ENCODE measurements around the gene ABCA12.
A peak's percentile ranks its signal among the peaks of the same experiment; 100 is the strongest.

Gene ABCA12

GRCh38 chr2:215080545-215080944, 57.9 kb downstream of the ABCA12 start:
- no peak for DNase-seq (ENCODE audit: low read depth in 1 of 2, low spot score in 1 of 2)
- TF ChIP-seq SPI1 (IDR thresholded peaks at IDR 0.05; ENCODE audit: borderline replicate concordance, low read depth) (no peak), POLR2AphosphoS5 (IDR thresholded peaks at IDR 0.05; ENCODE audit: low read depth) (no peak), REST (IDR thresholded peaks at IDR 0.05; ENCODE audit: insufficient replicate concordance, low read depth) (no peak), GABPA (IDR thresholded peaks at IDR 0.05; ENCODE audit: low read depth) (no peak)
- TF ChIP-seq, protein P1, sequence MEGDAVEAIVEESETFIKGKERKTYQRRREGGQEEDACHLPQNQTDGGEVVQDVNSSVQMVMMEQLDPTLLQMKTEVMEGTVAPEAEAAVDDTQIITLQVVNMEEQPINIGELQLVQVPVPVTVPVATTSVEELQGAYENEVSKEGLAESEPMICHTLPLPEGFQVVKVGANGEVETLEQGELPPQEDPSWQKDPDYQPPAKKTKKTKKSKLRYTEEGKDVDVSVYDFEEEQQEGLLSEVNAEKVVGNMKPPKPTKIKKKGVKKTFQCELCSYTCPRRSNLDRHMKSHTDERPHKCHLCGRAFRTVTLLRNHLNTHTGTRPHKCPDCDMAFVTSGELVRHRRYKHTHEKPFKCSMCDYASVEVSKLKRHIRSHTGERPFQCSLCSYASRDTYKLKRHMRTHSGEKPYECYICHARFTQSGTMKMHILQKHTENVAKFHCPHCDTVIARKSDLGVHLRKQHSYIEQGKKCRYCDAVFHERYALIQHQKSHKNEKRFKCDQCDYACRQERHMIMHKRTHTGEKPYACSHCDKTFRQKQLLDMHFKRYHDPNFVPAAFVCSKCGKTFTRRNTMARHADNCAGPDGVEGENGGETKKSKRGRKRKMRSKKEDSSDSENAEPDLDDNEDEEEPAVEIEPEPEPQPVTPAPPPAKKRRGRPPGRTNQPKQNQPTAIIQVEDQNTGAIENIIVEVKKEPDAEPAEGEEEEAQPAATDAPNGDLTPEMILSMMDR (IDR thresholded peaks at IDR 0.05; ENCODE audit: insufficient read depth, low read length), result no peak
- Histone ChIP-seq H3K4me3 (replicated peaks; ENCODE audit: insufficient read depth, low read length) (no peak overlapping the region), H3K27ac (replicated peaks) (no peak overlapping the region), H3K27me3 (ENCODE audit: insufficient read depth, poor library complexity, severe bottlenecking) (no peaks in the 10 kb centered on the region)

- no peaks in the 10 kb centered on the region for H3K27me3 ChIP-seq (ENCODE audit: insufficient read depth, poor library complexity, severe bottlenecking)
- H3K27ac ChIP-seq (replicated peaks), result no peak overlapping the region
- no peak for DNase-seq (ENCODE audit: low read depth in 1 of 2, low spot score in 1 of 2)
- TF ChIP-seq REST (IDR thresholded peaks at IDR 0.05; ENCODE audit: insufficient replicate concordance, low read depth), result no peak
- no peak for TF ChIP-seq POLR2AphosphoS5 (IDR thresholded peaks at IDR 0.05; ENCODE audit: low read depth)
- no peak for TF ChIP-seq SPI1 (IDR thresholded peaks at IDR 0.05; ENCODE audit: borderline replicate concordance, low read depth)
- TF ChIP-seq, protein P1 (IDR thresholded peaks at IDR 0.05; ENCODE audit: insufficient read depth, low read length), result no peak
- no peak for TF ChIP-seq GABPA (IDR thresholded peaks at IDR 0.05; ENCODE audit: low read depth)
- H3K4me3 ChIP-seq (replicated peaks; ENCODE audit: insufficient read depth, low read length), result no peak overlapping the region
Measured at GRCh38 chr2:215071676-215072075, 66.8 kb downstream of the ABCA12 start.

DNA sequence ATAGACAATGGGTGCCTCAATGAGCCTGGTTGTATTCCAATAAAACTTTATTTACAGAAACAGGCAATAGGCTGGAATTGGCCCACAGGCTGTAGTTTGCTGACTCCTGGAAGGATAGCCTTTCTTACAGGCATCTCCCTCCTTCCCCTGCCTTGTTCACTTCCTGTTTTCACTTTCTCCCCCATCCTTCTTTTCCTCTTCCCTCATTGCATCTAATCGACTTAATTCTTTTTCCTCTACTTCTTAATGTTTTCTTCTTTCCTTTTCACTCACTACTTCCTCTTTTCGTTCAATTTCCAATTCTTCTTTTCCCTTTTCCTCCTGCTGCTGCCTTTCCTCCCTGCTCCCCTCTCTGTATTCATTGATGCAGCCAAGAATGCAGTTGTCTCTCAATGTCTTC, 70.0 kb downstream of the ABCA12 start:
- TF ChIP-seq, protein P1 (IDR thresholded peaks at IDR 0.05; ENCODE audit: insufficient read depth, low read length), result no peak
- TF ChIP-seq SPI1 (IDR thresholded peaks at IDR 0.05; ENCODE audit: borderline replicate concordance, low read depth), result peak; percentile 63
- DNase-seq (ENCODE audit: low read depth in 1 of 2, low spot score in 1 of 2), result no peak

DNA sequence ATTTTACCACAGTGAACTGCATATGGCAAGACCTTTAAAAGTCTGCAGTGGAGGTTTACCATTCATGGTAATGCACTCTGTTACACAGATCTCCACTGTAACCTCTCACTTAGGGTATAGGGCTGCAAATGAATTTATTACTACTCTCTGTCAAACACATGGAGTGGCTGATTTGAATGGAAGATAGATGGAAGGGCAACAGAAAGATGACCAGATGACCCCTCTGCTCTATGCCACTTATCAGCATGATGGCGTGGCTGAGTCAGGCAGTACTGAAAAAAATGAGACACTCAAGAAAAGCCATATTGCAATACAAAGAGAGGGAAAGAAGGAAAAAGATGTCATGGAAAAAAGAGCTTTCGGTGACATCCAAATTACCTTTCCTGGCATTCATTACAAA, 72.3 kb downstream of the ABCA12 start:
- H3K27me3 ChIP-seq (ENCODE audit: insufficient read depth, poor library complexity, severe bottlenecking), result no peaks in the 10 kb centered on the region
- no peak overlapping the region for H3K27ac ChIP-seq (replicated peaks)
- no peak for TF ChIP-seq GABPA (IDR thresholded peaks at IDR 0.05; ENCODE audit: low read depth)
- H3K4me3 ChIP-seq (replicated peaks; ENCODE audit: insufficient read depth, low read length), result no peak overlapping the region
- DNase-seq (ENCODE audit: low read depth in 1 of 2, low spot score in 1 of 2), result no peak

More for the DNA sequence above, 70.0 kb downstream of the ABCA12 start:
- Histone ChIP-seq H3K27ac (replicated peaks) (no peak overlapping the region), H3K4me3 (replicated peaks; ENCODE audit: insufficient read depth, low read length) (no peak overlapping the region), H3K27me3 (ENCODE audit: insufficient read depth, poor library complexity, severe bottlenecking) (no peaks in the 10 kb centered on the region)
